ENCODE results near the gene PTPN21.

The PTPN21 gene

GRCh38 chr14:88500611-88501010, 54.2 kb downstream of the PTPN21 start:
- H3K4me3 ChIP-seq (ENCODE audit: low read depth, low read length) = no peak overlapping the region
- no peaks in the 10 kb centered on the region for H3K36me3 ChIP-seq
- H3K9me3 ChIP-seq = no peaks in the 10 kb centered on the region
- no peaks in the 10 kb centered on the region for H3K4me1 ChIP-seq
- no peaks in the 10 kb centered on the region for H3K27me3 ChIP-seq
- no peak for TF ChIP-seq CTCF (IDR thresholded peaks at IDR 0.05; ENCODE audit: low read depth, low read length)
- DNase-seq = no peak

GRCh38 chr14:88499225-88499624, 55.6 kb downstream of the PTPN21 start:
- H3K4me3 ChIP-seq (ENCODE audit: low read depth, low read length) = no peak overlapping the region
- no peak for DNase-seq
- no peaks in the 10 kb centered on the region for H3K27me3 ChIP-seq
- TF ChIP-seq CTCF (IDR thresholded peaks at IDR 0.05; ENCODE audit: low read depth, low read length) = no peak
- no peaks in the 10 kb centered on the region for H3K36me3 ChIP-seq
- no peaks in the 10 kb centered on the region for H3K4me1 ChIP-seq
- no peaks in the 10 kb centered on the region for H3K9me3 ChIP-seq

GRCh38 chr14:88496414-88496813, 58.4 kb downstream of the PTPN21 start:
- H3K9me3 ChIP-seq = no peaks in the 10 kb centered on the region
- no peaks in the 10 kb centered on the region for H3K4me1 ChIP-seq
- H3K36me3 ChIP-seq = no peaks in the 10 kb centered on the region
- H3K4me3 ChIP-seq (ENCODE audit: low read depth, low read length) = no peak overlapping the region
- TF ChIP-seq CTCF (IDR thresholded peaks at IDR 0.05; ENCODE audit: low read depth, low read length) = no peak
- no peaks in the 10 kb centered on the region for H3K27me3 ChIP-seq
- no peak for DNase-seq

- TF ChIP-seq CTCF (IDR thresholded peaks at IDR 0.05; ENCODE audit: low read depth, low read length) = no peak
- Histone ChIP-seq H3K4me1 (no peaks in the 10 kb centered on the region), H3K27me3 (no peaks in the 10 kb centered on the region), H3K4me3 (ENCODE audit: low read depth, low read length) (no peak overlapping the region), H3K36me3 (no peaks in the 10 kb centered on the region), H3K9me3 (no peaks in the 10 kb centered on the region)
- DNase-seq = no peak
These were observed 61.2 kb downstream of the PTPN21 start for GRCh38 chr14:88493392-88494185.

- no peaks in the 10 kb centered on the region for H3K27me3 ChIP-seq
- TF ChIP-seq CTCF (IDR thresholded peaks at IDR 0.05; ENCODE audit: low read depth, low read length) = peak; percentile 92
- DNase-seq = peak; percentile 83
- no peaks in the 10 kb centered on the region for H3K9me3 ChIP-seq
- H3K4me1 ChIP-seq = no peaks in the 10 kb centered on the region
- 0 out of 2 replicates have a peak overlapping the region, but pooled peaks have one; percentile 20 for H3K4me3 ChIP-seq (ENCODE audit: low read depth, low read length)
- H3K36me3 ChIP-seq = no peaks in the 10 kb centered on the region
These were observed 62.3 kb downstream of the PTPN21 start for GRCh38 chr14:88492272-88493089.

GRCh38 chr14:88490168-88490567, 64.6 kb downstream of the PTPN21 start:
- DNase-seq = no peak
- no peak overlapping the region for H3K4me3 ChIP-seq (ENCODE audit: low read depth, low read length)
- H3K27me3 ChIP-seq = no peaks in the 10 kb centered on the region
- H3K9me3 ChIP-seq = no peaks in the 10 kb centered on the region
- TF ChIP-seq CTCF (IDR thresholded peaks at IDR 0.05; ENCODE audit: low read depth, low read length) = no peak
- H3K4me1 ChIP-seq = no peaks in the 10 kb centered on the region
- no peaks in the 10 kb centered on the region for H3K36me3 ChIP-seq

Data from BE2C (cell line).